ENCODE results near the gene RASSF6. TPM values are rescaled to one million over a fixed set of nuclear protein-coding genes. Genes with fewer than 3 reads are reported as not detected.
A peak's percentile ranks its signal among the peaks of the same experiment; 100 is the strongest.

Gene RASSF6
- polyA plus RNA-seq, 1 of the 3 experiments (the other 2 are of a cell fraction): not detected

- no peak for DNase-seq
- Histone ChIP-seq H2AFZ (ENCODE audit: low read depth) (peak overlapping the region; percentile 67), H3K9me3 (no peaks in the 10 kb centered on the region), H3K9me2 (no peaks in the 10 kb centered on the region), H3K36me3 (replicated peaks in 1 of 2; ENCODE audit: control insufficient read depth in 1 of 2, insufficient read depth in 2 of 2, low read length in 1 of 2) (no peaks in the 10 kb centered on the region), H3K4me3 (ENCODE audit: low read depth in 2 of 2, low read length in 1 of 2) (no peak overlapping the region; a peak in 1 of 4 replicates), H3K79me2 (ENCODE audit: insufficient read depth) (no peaks in the 10 kb centered on the region), H3F3A (replicated peaks; ENCODE audit: insufficient read depth) (peaks cover 2% of the 10 kb centered on the region), H4K20me1 (ENCODE audit: insufficient read depth) (no peaks in the 10 kb centered on the region), H3K9ac (peak overlapping the region; percentile 5; the same call in 1 of the 2 replicates), H3K27ac (ENCODE audit: low read depth in 2 of 2, low read length in 1 of 2) (peak overlapping the region; percentile 55 to 70; a peak in 3 of 4 replicates), H3K4me1 (ENCODE audit: control insufficient read depth in 1 of 2, insufficient read depth in 2 of 2, low read depth in 1 of 2, low read length in 1 of 2) (peaks cover 0 to 20% of the 10 kb centered on the region in 2 experiments; a peak in 2 of 4 replicates), H3K4me2 (peak overlapping the region; percentile 36), H3K27me3 (ENCODE audit: insufficient read depth) (no peaks in the 10 kb centered on the region)
- CTCF ChIA-PET: interaction anchor here (0.9 to 1.8 kb wide), 3 partner anchors 8 to 466 kb away, joined by 3 to 6 read pairs (median 5); no protein-coding TSS in a partner anchor
- WGBS (ENCODE audit: low lambda C conversion rate): 13% methylated on average over 8 of the region's 8 CpGs
- POLR2A ChIA-PET: no interaction called here
- TF ChIP-seq SMC3 (IDR thresholded peaks at IDR 0.05; ENCODE audit: low read depth, low read length) (no peak), MEF2A (IDR thresholded peaks at IDR 0.05; ENCODE audit: borderline replicate concordance, low read depth) (no peak), USF2 (IDR thresholded peaks at IDR 0.05; ENCODE audit: borderline replicate concordance, low read depth, low read length) (no peak), IRF3 (IDR thresholded peaks at IDR 0.05; ENCODE audit: low read depth, low read length) (no peak), GABPA (IDR thresholded peaks at IDR 0.05; ENCODE audit: low read depth) (no peak), NRF1 (IDR thresholded peaks at IDR 0.05; ENCODE audit: low read depth, low read length) (no peak), PBX3 (IDR thresholded peaks at IDR 0.05) (peak; percentile 94), ELF1 (IDR thresholded peaks at IDR 0.05) (no peak), FOSL2 (IDR thresholded peaks at IDR 0.05; ENCODE audit: borderline replicate concordance, low read depth) (peak; percentile 30; the same call in 1 of the 2 replicates), EZH2phosphoT487 (IDR thresholded peaks at IDR 0.05; ENCODE audit: borderline replicate concordance, low read depth) (no peak), CTCF (IDR thresholded peaks at IDR 0.05) (no peak), RFX5 (IDR thresholded peaks at IDR 0.05; ENCODE audit: low read length) (no peak), POLR2AphosphoS5 (IDR thresholded peaks at IDR 0.05; ENCODE audit: low read depth, low read length) (no peak), FOXM1 (IDR thresholded peaks at IDR 0.05; ENCODE audit: low read depth) (no peak), FOXJ3 (CRISPR knock-in tag; IDR thresholded peaks at IDR 0.05) (no peak), MXI1 (IDR thresholded peaks at IDR 0.05; ENCODE audit: low read depth, low read length) (no peak), EP300 (IDR thresholded peaks at IDR 0.05; ENCODE audit: borderline replicate concordance in 1 of 2, low read depth in 1 of 2, low read length in 1 of 2) (peak in 1 of 2 experiments; percentile 49; a peak in 1 of 4 replicates), NFIC (IDR thresholded peaks at IDR 0.05; ENCODE audit: borderline replicate concordance) (peak; percentile 82), SIN3A (IDR thresholded peaks at IDR 0.05; ENCODE audit: borderline replicate concordance, low read depth, low read length) (no peak), GATA2 (CRISPR knock-in tag; IDR thresholded peaks at IDR 0.05) (no peak), RXRA (IDR thresholded peaks at IDR 0.05; ENCODE audit: borderline replicate concordance, low read depth) (no peak), USF1 (IDR thresholded peaks at IDR 0.05; ENCODE audit: borderline replicate concordance, low read depth) (no peak), JUND (IDR thresholded peaks at IDR 0.05) (peak; percentile 60; the same call in 1 of the 2 replicates), CHD2 (IDR thresholded peaks at IDR 0.05; ENCODE audit: low read length, partially characterized antibody) (no peak), ZBTB33 (IDR thresholded peaks at IDR 0.05; ENCODE audit: borderline replicate concordance, low read depth) (no peak), RCOR1 (IDR thresholded peaks at IDR 0.05; ENCODE audit: low read length) (no peak), TAF1 (IDR thresholded peaks at IDR 0.05; ENCODE audit: borderline replicate concordance, low read depth, low read length) (no peak)
These were observed 48.6 kb upstream of the RASSF6 start for GRCh38 chr4:73668782-73669201.
